DOHH2 (cell line): ENCODE results near the gene FOSL1.

ENCODE experiments used
- H3F3A ChIP-seq: fragments of 200-600 bp; sonication (generic), shearing (Covaris generic); 2 replicates; pipeline ENCODE4 v1.6.0; 2016; ENCODE audit warnings: antibody characterized with exemption, mild to moderate bottlenecking; ENCODE audit not compliant: control insufficient read depth, insufficient read depth
- H3K27ac ChIP-seq: fragments of 200-600 bp; sonication (generic); 2 replicates; pipeline ENCODE4 v1.5.1; 2014; ENCODE audit warnings: low read depth, mild to moderate bottlenecking, low read length, moderate library complexity
- H3K27me3 ChIP-seq: fragments of 200-600 bp; sonication (generic); 2 replicates; pipeline ENCODE4 v1.6.1; 2014; ENCODE audit warnings: mild to moderate bottlenecking, low read length, mixed read lengths; ENCODE audit not compliant: control insufficient read depth
- H3K36me3 ChIP-seq: fragments of 200-600 bp; sonication (generic); 2 replicates; pipeline ENCODE4 v1.6.1; 2014; ENCODE audit warnings: mild to moderate bottlenecking, low read length, moderate library complexity, mixed read lengths; ENCODE audit not compliant: control insufficient read depth
- H3K4me1 ChIP-seq: fragments of 200-600 bp; sonication (generic); 2 replicates; pipeline ENCODE4 v1.6.1; 2014; ENCODE audit warnings: mild to moderate bottlenecking, low read length, mixed read lengths; ENCODE audit not compliant: control insufficient read depth
- H3K4me2 ChIP-seq: fragments of 200-600 bp; sonication (generic); 2 replicates; pipeline ENCODE4 v1.6.0; 2014; ENCODE audit warnings: mild to moderate bottlenecking, low read length, moderate library complexity
- H3K4me3 ChIP-seq: fragments of 200-600 bp; sonication (generic); 2 replicates; pipeline ENCODE4 v1.5.1; 2014; ENCODE audit warnings: mild to moderate bottlenecking, low read length, mixed read lengths
- H3K79me2 ChIP-seq: fragments of 200-600 bp; sonication (generic); 2 replicates; pipeline ENCODE4 v1.6.1; 2014; ENCODE audit warnings: mild to moderate bottlenecking, low read length, mixed read lengths; ENCODE audit not compliant: control insufficient read depth
- H3K9me2 ChIP-seq: fragments of 200-600 bp; sonication (generic); replicated peaks from 2 replicates; pipeline ENCODE4 v1.6.1; 2014; ENCODE audit warnings: mild to moderate bottlenecking, low read length, mixed read lengths; ENCODE audit not compliant: control insufficient read depth
- H3K9me3 ChIP-seq: fragments of 200-600 bp; sonication (generic); 2 replicates; pipeline ENCODE4 v1.6.1; 2014; ENCODE audit warnings: antibody characterized with exemption, low read length, mixed read lengths; ENCODE audit not compliant: control insufficient read depth, insufficient read depth
- H4K20me1 ChIP-seq: fragments of 200-600 bp; sonication (generic); 2 replicates; pipeline ENCODE4 v1.6.0; 2014; ENCODE audit warnings: low read depth, mild to moderate bottlenecking, antibody characterized with exemption, low read length, moderate library complexity; ENCODE audit not compliant: control insufficient read depth, insufficient read depth
- EZH2phosphoT487 ChIP-seq: fragments of 200-600 bp; sonication (generic); IDR thresholded peaks from 2 replicates; pipeline ENCODE4 v1.6.1; 2017; ENCODE audit warnings: borderline replicate concordance, mild to moderate bottlenecking, antibody characterized with exemption, low read length, moderate library complexity, mixed read lengths
- TF ChIP-seq, protein P1 (sequence below): fragments of 200-600 bp; sonication (generic); IDR thresholded peaks from one replicate; pipeline ENCODE4 v1.5.1; 2014; ENCODE audit warnings: antibody characterized with exemption, mild to moderate bottlenecking, low read depth, low read length; ENCODE audit not compliant: poor library complexity, severe bottlenecking

FOSL1 gene

DNA sequence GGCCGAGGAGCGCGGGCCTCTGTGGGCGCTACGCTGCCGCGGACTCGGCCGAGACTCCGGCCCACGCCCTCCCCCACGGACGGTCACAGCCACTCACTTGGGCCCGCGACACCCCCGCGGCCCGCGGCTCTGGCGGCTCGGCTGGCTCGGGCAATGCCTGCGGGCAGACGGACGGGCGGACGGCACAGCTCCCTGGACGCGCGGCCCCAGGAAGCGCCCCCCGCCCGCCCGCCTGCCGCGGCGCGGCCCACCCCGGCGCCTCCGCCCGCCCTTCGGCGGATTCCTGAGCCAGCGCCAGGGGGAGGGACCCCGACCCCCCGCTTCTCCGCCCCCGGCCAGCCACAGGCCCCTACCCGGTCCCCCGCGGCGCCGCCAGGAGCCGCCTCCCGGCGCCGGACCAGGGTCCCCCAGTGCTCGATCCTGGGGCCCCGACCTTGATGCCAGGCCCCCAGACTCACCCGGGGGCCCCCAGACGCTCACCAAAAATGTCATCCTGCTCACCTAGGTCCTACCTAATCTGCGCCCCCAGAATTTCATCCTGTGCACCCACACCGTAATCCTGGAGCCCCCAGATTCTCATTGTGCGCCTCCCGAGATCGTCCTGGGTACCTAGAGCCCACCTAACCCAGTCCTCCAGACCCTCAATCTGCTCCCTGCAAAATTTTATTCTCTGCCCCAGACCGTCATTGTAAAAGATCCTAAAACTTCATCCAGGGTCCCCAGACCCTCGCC, 27.4 kb downstream of the FOSL1 start, which contains the start of gene EFEMP2:
EFEMP2 (minus strand) TSS at position 215 of the 732 bp plus-strand sequence. CDS start 446 bp downstream, outside the sequence.
- 0 out of 2 replicates have a peak, but pooled peaks cover 6% of the 10 kb centered on the region for H3F3A ChIP-seq
- no peaks in the 10 kb centered on the region for H3K36me3 ChIP-seq
- peak within 1 kb of the TSS; percentile 86 for H3K4me2 ChIP-seq
- no peaks in the 10 kb centered on the region for H3K9me3 ChIP-seq
- H4K20me1 ChIP-seq = no peaks in the 10 kb centered on the region; the same call in 1 of the 2 replicates
- peaks cover 31% of the 10 kb centered on the region for H3K4me1 ChIP-seq
- no peaks in the 10 kb centered on the region for H3K9me2 ChIP-seq
- no peaks in the 10 kb centered on the region for H3K79me2 ChIP-seq
- TF ChIP-seq, protein P1, sequence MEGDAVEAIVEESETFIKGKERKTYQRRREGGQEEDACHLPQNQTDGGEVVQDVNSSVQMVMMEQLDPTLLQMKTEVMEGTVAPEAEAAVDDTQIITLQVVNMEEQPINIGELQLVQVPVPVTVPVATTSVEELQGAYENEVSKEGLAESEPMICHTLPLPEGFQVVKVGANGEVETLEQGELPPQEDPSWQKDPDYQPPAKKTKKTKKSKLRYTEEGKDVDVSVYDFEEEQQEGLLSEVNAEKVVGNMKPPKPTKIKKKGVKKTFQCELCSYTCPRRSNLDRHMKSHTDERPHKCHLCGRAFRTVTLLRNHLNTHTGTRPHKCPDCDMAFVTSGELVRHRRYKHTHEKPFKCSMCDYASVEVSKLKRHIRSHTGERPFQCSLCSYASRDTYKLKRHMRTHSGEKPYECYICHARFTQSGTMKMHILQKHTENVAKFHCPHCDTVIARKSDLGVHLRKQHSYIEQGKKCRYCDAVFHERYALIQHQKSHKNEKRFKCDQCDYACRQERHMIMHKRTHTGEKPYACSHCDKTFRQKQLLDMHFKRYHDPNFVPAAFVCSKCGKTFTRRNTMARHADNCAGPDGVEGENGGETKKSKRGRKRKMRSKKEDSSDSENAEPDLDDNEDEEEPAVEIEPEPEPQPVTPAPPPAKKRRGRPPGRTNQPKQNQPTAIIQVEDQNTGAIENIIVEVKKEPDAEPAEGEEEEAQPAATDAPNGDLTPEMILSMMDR = no peak
- TF ChIP-seq EZH2phosphoT487 = no peak; the same call in 1 of the 2 replicates
- no peak within 1 kb of the TSS for H3K27ac ChIP-seq
- H3K27me3 ChIP-seq = peaks cover 20% of the 10 kb centered on the region
- H3K4me3 ChIP-seq = peak within 1 kb of the TSS; percentile 72

DNA sequence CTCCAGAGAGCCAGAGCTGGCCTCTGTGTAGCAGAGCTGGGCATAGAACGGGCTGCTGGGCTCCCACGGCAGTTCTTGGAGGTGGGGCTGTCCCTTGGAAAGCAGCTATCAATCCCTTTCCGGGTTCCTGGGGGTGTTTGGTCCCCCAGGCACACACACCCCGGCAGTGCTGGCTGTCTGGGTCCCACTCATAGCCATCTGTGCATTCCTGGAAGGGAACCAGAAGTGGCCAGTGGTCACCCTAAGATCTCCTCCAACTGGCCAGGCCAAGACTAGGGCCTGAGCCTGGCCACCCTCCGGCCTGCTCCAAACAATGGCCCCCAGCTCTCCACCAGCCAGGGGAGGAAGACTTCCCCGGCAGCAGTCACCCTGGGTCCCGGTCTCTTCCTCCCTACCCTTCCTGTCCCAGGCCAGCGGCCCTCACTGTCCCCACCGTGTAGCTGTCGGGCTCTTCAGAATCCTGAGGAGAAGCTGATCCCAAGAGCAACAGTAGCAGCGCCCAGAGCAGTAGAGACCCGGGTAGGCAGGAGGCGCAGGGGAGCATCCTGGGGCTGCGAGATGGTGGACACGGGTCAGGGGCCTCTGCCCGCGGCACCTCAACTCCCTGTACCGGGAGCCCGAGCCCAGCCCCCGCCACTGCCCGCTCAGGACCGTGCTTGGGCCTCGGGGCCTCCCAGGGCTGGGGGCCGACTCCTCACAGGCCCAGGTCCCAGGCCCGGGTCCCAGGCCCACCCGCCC, 28.2 kb downstream of the FOSL1 start:
- Histone ChIP-seq H3K4me1 (peaks cover 37% of the 10 kb centered on the region), H3K27ac (no peak overlapping the region), H3K4me2 (no peak overlapping the region), H3K9me3 (no peaks in the 10 kb centered on the region), H3K79me2 (no peaks in the 10 kb centered on the region), H3K36me3 (peaks cover 4% of the 10 kb centered on the region), H3K9me2 (no peaks in the 10 kb centered on the region), H3K27me3 (peaks cover 20% of the 10 kb centered on the region), H3K4me3 (no peak overlapping the region), H4K20me1 (no peaks in the 10 kb centered on the region; the same call in 1 of the 2 replicates), H3F3A (0 out of 2 replicates have a peak, but pooled peaks cover 6% of the 10 kb centered on the region)
- TF ChIP-seq EZH2phosphoT487 = no peak
- TF ChIP-seq, protein P1 = no peak

DNA sequence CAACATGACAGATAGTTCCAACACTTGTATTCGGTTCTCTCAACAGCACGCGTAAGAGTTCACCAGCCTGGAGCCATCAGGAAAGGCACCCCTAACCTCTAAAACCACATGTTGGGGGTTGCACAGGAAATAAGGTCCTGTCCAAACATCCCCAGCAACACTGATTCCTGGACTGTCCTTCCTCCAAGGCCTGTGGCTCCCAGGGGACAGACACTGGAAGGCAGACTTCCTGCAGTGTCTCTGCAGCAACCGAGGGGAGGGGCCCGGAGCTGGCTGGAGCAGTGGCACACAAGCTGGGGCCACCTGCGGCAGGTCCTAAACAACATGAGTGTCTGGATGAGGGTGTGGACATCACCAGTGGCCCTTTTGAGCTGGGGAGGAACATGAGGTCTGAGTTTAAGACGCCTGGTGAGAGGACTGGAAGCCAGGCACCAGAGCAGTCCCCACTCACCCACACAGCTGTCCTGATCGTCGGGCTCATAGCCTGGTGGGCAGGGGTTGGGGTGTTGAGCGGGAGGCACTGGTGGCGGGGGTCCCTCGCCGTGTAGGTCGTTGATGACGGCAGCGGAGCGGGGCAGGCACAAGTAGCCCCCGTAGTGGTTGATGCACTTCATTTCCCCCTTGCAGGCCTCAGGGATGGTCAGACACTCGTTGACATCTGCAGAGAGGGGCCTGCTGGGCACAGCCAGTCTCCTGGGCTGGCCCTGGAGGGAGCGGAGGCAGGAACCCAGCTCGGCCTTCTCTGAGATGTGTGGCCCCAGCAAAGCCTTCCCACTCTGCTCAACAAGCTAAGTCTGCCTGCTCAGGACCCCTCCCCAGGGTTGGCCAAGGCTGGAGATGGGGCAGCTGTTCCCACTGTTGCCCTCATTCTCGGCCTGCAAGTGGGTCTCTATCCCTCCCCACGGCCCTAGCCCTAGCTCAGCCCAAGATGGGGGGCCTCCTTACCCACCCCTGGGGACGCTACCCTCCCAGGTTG, 29.2 kb downstream of the FOSL1 start:
- Histone ChIP-seq H3K4me2 (peak overlapping the region; percentile 29), H3K9me2 (no peaks in the 10 kb centered on the region), H3K36me3 (peaks cover 10% of the 10 kb centered on the region), H3K27me3 (peaks cover 20% of the 10 kb centered on the region), H3K4me3 (no peak overlapping the region), H3K4me1 (peaks cover 37% of the 10 kb centered on the region), H3F3A (peaks cover 12% of the 10 kb centered on the region; the same call in 1 of the 2 replicates), H3K27ac (no peak overlapping the region), H3K9me3 (no peaks in the 10 kb centered on the region), H3K79me2 (no peaks in the 10 kb centered on the region), H4K20me1 (no peaks in the 10 kb centered on the region; the same call in 1 of the 2 replicates)
- TF ChIP-seq EZH2phosphoT487 = no peak
- TF ChIP-seq, protein P1 = no peak
